Small intestine (tissue), 16 donors: ENCODE measurements around the gene SWSAP1. TPM values are rescaled to one million over a fixed set of nuclear protein-coding genes. Genes with fewer than 3 reads are reported as not detected.
"Not testable (repeated sequence)": the region's sequence is repeated elsewhere in the genome, so short reads cannot be mapped to it uniquely, and the experiment has no call there.

ENCODE experiments used
- DNase-seq, 2 donors: peaks; one replicate each; pipeline versions ENCODE4 v3.0.0 to v3.0.0-alpha.2; 2013
- FAIRE-seq: peaks from 2 replicates; lab custom pipeline; 2012; peaks lifted over from hg19 to GRCh38; lab: Jason Lieb, UNC
- H3K27ac ChIP-seq, 3 donors: one replicate each; pipeline ENCODE4 v1.5.1; 2013; ENCODE audit warnings: low read length in 2 of 3, mild to moderate bottlenecking in 2 of 3, control low read depth in 1 of 3, inconsistent platforms in 1 of 3, low read depth in 1 of 3, moderate library complexity in 1 of 3
- H3K27me3 ChIP-seq, 3 donors: one replicate each; pipeline ENCODE4 v1.6.1; 2013; ENCODE audit warnings: low read length in 3 of 3, inconsistent platforms in 1 of 3; ENCODE audit not compliant: control insufficient read depth in 3 of 3, insufficient read depth in 3 of 3
- H3K36me3 ChIP-seq, 3 donors: one replicate each; pipeline ENCODE4 v1.6.1; 2013; ENCODE audit warnings: low read length in 3 of 3, inconsistent platforms in 1 of 3, low read depth in 1 of 3, mild to moderate bottlenecking in 1 of 3, moderate library complexity in 1 of 3; ENCODE audit not compliant: control insufficient read depth in 3 of 3, insufficient read depth in 2 of 3
- H3K4me1 ChIP-seq, 3 donors: one replicate each; pipeline ENCODE4 v1.6.1; 2013; ENCODE audit warnings: low read length in 2 of 3, inconsistent platforms in 1 of 3, low read depth in 1 of 3, mild to moderate bottlenecking in 1 of 3, moderate library complexity in 1 of 3; ENCODE audit not compliant: control insufficient read depth in 3 of 3, insufficient read depth in 2 of 3
- H3K4me3 ChIP-seq, 3 donors: one replicate each; pipeline ENCODE4 v1.5.1; 2013; ENCODE audit warnings: low read length in 3 of 3, control low read depth in 1 of 3, inconsistent platforms in 1 of 3, low read depth in 1 of 3, mild to moderate bottlenecking in 1 of 3, moderate library complexity in 1 of 3
- H3K9me3 ChIP-seq, 2 donors: one replicate each; pipeline ENCODE4 v1.6.1; 2013; ENCODE audit warnings: low read depth in 1 of 2, low read length in 1 of 2; ENCODE audit not compliant: control insufficient read depth in 2 of 2, insufficient read depth in 1 of 2
- WGBS, 3 donors: extraction: QIAGEN DNeasy Blood & Tissue Kit; methylation state at CpG; one replicate each; pipeline ENCODE4 v1.1.7; 2013; 5-methylcytosine and 5-hydroxymethylcytosine counted together
- long read RNA-seq, 10 donors: transcript quantifications; one replicate each; lab custom pipeline, GENCODE V29; 2026
- polyA plus RNA-seq, 4 donors: library from polyadenylated mRNA; stranded (reverse) in 3 of 4; unstranded in 1 of 4; fragments of 200-250 nt in 3 of 4; fragments of 120-200 nt in 1 of 4; gene quantifications; one replicate each; pipeline versions ENCODE4 v1.2.1 to v1.2.3, GENCODE V29; 2013
- donor health status: healthy with polysubstance abuse.
- donor health status: control.
- donor health status: control.
- donor health status: Bipolar disorder and iron deficiency.
- donor health status: healthy.

SWSAP1 gene
- polyA plus RNA-seq = 1 to 10 TPM; 3.0 to 4.0 (median 3.2) TPM
- long read RNA-seq, donor 1 = 0 reads
- long read RNA-seq, donor 2, partial matches to known transcripts = 0 of 1 reads
- long read RNA-seq, donor 2, other reads (novel, unspliced or antisense) = 0 of 1 reads
- long read RNA-seq, donor 3, partial matches to known transcripts = 0 of 1 reads
- long read RNA-seq, donor 3, other reads (novel, unspliced or antisense) = 0 of 1 reads
- long read RNA-seq, donor 4 = 0 reads
- long read RNA-seq, donor 5 = 0 reads
- long read RNA-seq, donor 6, partial matches to known transcripts = 0 of 3 reads
- long read RNA-seq, donor 6, other reads (novel, unspliced or antisense) = 0 of 3 reads
- long read RNA-seq, donor 7, partial matches to known transcripts = 0 of 3 reads
- long read RNA-seq, donor 7, other reads (novel, unspliced or antisense) = 0 of 3 reads
- long read RNA-seq, donor 8 = 0 reads
- long read RNA-seq, donor 9, partial matches to known transcripts = 0 of 1 reads
- long read RNA-seq, donor 9, other reads (novel, unspliced or antisense) = 0 of 1 reads
- long read RNA-seq, donor 10, transcript SWSAP1-201 (2 exons, 1,684 nt) = major isoform, 7 of 7 reads
- long read RNA-seq, donor 10, partial matches to known transcripts = 0 of 7 reads
- long read RNA-seq, donor 10, other reads (novel, unspliced or antisense) = 0 of 7 reads

- Histone ChIP-seq H3K4me3 (peak within 1 kb of the TSS; percentile 55 to 74 (median 60)), H3K27me3 (no peaks in the 10 kb centered on the region), H3K36me3 (peaks cover 0 to 22% (median 0%) of the 10 kb centered on the region in 3 donors), H3K4me1 (peaks cover 0 to 16% (median 4%) of the 10 kb centered on the region in 3 donors), H3K9me3 (no peaks in the 10 kb centered on the region), H3K27ac (peak within 1 kb of the TSS; percentile 89 to 100 (median 90))
- WGBS, 3 donors = 0 to 1% (median 0%) methylated on average over 43 to 44 of the region's 44 CpGs
- FAIRE-seq (peak; percentile 82), DNase-seq (peak; percentile 99 to 100)
These were observed at the start of gene SWSAP1 for GRCh38 chr19:11374433-11375142. TSS of gene SWSAP1 (plus strand) at chr19:11374666. CDS start at chr19:11374681, 15 bp downstream.

- no peaks in the 10 kb centered on the region for H3K9me3 ChIP-seq
- WGBS, 3 donors = 48 to 68% (median 60%) methylated on average over 17 of the region's 17 CpGs
- peaks cover 0 to 31% (median 11%) of the 10 kb centered on the region in 3 donors for H3K4me1 ChIP-seq
- no peak for DNase-seq
- no peak overlapping the region for H3K4me3 ChIP-seq
- H3K27ac ChIP-seq = peak overlapping the region in 2 of 3 donors; percentile 52 to 73
- FAIRE-seq = no peak
- no peaks in the 10 kb centered on the region for H3K27me3 ChIP-seq
- H3K36me3 ChIP-seq = peaks cover 0 to 73% (median 0%) of the 10 kb centered on the region in 3 donors
These were observed 49.6 kb upstream of the SWSAP1 start for GRCh38 chr19:11324748-11325389.

- Histone ChIP-seq H3K27me3 (no peaks in the 10 kb centered on the region), H3K27ac (no peak overlapping the region), H3K9me3 (no peaks in the 10 kb centered on the region), H3K4me1 (peaks cover 0 to 31% (median 11%) of the 10 kb centered on the region in 3 donors), H3K4me3 (no peak overlapping the region), H3K36me3 (peaks cover 0 to 79% (median 0%) of the 10 kb centered on the region in 3 donors)
- no peak for FAIRE-seq
- WGBS, 3 donors = 91 to 95% (median 92%) methylated on average over 7 of the region's 7 CpGs
- DNase-seq = no peak
These were observed 48.9 kb upstream of the SWSAP1 start for GRCh38 chr19:11325544-11325943.

GRCh38 chr19:11330127-11330526 is 44.3 kb upstream of the SWSAP1 start:
- DNase-seq (no peak), FAIRE-seq (no peak)
- H3K4me1 ChIP-seq = no peaks in the 10 kb centered on the region
- WGBS, 3 donors = 71 to 88% (median 78%) methylated on average over 4 of the region's 4 CpGs
- H3K9me3 ChIP-seq = no peaks in the 10 kb centered on the region
- no peak overlapping the region for H3K27ac ChIP-seq
- H3K36me3 ChIP-seq = peaks cover 0 to 96% (median 0%) of the 10 kb centered on the region in 3 donors
- no peak overlapping the region for H3K4me3 ChIP-seq
- H3K27me3 ChIP-seq = no peaks in the 10 kb centered on the region

GRCh38 chr19:11331502-11331901 is 43.0 kb upstream of the SWSAP1 start:
- Histone ChIP-seq H3K36me3 (peaks cover 0 to 96% (median 2%) of the 10 kb centered on the region in 3 donors), H3K4me3 (no peak overlapping the region), H3K27me3 (no peaks in the 10 kb centered on the region), H3K9me3 (no peaks in the 10 kb centered on the region), H3K27ac (no peak overlapping the region), H3K4me1 (peaks cover 0 to 4% (median 0%) of the 10 kb centered on the region in 3 donors)
- FAIRE-seq (no peak), DNase-seq (no peak)
- WGBS, 3 donors = 62 to 92% (median 87%) methylated on average over 4 of the region's 4 CpGs

GRCh38 chr19:11332822-11333221 is 41.6 kb upstream of the SWSAP1 start:
- Histone ChIP-seq H3K36me3 (peaks cover 0 to 94% (median 2%) of the 10 kb centered on the region in 3 donors), H3K9me3 (no peaks in the 10 kb centered on the region), H3K27me3 (no peaks in the 10 kb centered on the region), H3K4me1 (peaks cover 0 to 10% (median 0%) of the 10 kb centered on the region in 3 donors), H3K27ac (no peak overlapping the region), H3K4me3 (no peak overlapping the region)
- FAIRE-seq = no peak
- no peak for DNase-seq
- 91 to 96% (median 96%) methylated on average over 5 of the region's 5 CpGs for WGBS, 3 donors

GRCh38 chr19:11333838-11334237 is 40.6 kb upstream of the SWSAP1 start:
- not testable (repeated sequence) for H3K27me3 ChIP-seq, H3K27ac ChIP-seq, H3K9me3 ChIP-seq, DNase-seq, H3K4me1 ChIP-seq, H3K4me3 ChIP-seq, FAIRE-seq
- peaks cover 0 to 88% (median 2%) of the 10 kb centered on the region in 3 donors for H3K36me3 ChIP-seq
- WGBS, 3 donors = 83 to 85% (median 84%) methylated on average over 9 of the region's 9 CpGs
